ENCODE results near the gene RAD18.

RAD18 gene

DNA sequence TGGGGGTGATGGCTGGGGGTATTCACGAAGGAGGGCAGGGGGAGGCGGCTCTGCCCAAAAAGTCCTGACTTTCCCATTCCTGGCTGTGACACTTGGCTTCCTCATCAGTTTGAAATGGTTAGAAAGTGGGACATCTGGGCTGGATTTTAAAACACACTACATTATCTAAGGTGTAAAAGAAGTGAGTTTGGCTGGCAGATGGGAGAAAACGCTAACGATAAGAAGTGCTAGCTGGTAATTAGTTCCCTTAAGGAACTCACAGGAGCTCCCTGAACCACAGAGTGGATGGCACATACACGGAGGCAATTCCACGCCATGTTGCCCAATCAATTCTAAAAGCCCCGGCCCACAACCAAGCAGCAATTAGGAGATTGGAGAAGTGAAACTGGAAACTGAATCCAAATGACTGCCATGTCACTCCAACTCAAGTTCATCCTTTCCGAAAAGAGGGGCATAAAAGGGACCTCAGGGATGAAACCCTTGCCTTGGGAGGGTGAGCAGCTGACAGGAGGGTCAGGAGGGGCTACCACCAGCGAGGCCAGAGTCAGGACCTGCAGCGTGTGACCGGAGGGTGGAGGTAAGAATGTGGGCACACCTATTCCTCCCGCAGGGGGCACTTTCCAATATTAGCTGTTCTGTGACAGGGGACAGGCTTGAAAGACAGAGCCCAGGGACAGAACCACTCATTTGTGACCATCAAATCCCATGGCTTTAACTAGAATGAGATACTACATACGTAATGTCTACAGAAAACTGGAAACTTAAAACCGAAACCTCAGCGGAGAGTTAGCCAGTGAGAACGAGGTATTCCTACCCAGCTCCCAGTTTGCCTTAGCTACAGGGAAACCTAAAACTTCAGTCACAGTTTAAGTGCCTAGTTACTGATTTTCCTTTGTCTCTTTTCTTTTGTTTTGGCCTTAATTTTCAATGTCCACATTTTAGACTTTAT, 98.6 kb downstream of the RAD18 start:
- DNase-seq (ENCODE audit: low spot score) = no peak

DNA sequence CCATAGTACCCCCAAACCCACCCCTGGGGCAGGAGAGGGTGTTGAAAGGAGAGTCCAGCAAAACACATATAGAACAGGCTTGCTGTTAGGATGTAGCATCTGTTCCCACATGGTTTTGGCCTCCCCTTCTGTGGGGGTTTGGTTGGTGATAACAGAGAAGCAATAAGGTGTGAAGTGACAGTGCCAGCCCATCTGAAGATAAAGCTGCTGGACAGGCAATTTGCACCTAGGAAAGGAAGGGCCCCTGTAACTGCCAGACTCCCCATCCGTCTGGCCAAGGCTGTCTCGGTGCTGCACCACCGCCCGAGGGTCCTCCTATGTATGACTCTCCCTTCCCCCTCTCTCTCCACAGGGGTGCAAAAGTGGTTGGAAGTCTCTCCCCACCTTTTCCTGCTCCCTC, 99.4 kb downstream of the RAD18 start:
- no peak for DNase-seq (ENCODE audit: low spot score)

DNA sequence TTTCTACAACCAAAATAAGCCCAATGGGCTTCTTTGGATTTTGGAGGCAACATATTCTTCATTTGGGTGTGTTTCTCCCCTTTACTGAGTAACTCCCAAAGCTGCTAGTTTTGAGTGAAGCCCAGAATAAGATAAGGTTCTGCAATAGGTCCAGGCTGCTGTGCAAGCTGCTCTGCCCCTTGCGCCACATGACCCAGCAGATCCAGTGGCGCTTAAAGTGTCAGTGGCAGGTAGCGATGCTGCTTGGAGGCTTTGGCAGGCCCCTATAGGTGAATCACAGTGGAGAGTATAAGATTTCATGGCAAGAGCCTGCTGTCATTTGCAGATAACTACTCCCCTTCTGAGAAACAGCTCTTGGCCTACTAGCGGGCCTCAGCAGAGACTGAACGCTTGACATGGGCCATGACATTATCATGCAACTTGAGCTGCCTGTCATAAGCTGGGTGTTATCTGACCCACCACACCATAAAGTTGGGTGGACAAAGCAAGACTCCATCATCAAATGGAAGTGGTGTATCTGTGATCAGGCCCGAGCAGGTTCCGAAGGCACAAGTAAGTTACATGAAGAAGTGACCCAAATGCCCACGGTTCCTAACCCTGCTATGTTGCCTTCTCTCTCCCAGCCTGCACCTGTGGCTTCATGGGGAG, 105.4 kb downstream of the RAD18 start:
- DNase-seq (ENCODE audit: low spot score) = no peak

DNA sequence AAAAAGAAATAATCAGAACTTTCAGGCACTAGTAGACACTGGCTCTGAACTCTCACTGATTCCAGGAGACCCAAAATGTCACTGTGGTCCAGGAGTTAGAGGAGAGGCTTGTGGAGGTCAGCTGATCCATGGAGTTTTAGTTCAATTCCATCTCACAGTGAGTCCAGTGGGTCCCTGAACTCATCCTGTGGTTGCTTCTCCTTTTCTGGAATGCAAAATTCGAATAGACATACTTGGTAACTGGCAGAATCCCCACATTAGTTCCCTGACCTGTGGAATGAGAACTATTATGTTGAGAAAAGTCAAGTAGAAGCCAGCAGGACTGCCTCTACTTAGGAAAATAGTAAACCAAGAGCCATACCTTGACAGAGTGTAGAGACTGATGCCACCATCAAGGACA, 106.6 kb downstream of the RAD18 start:
- no peak for DNase-seq (ENCODE audit: low spot score)

GRCh38 chr3:8856071-8856470, 107.2 kb downstream of the RAD18 start:
- DNase-seq (ENCODE audit: low spot score) = no peak

DNA sequence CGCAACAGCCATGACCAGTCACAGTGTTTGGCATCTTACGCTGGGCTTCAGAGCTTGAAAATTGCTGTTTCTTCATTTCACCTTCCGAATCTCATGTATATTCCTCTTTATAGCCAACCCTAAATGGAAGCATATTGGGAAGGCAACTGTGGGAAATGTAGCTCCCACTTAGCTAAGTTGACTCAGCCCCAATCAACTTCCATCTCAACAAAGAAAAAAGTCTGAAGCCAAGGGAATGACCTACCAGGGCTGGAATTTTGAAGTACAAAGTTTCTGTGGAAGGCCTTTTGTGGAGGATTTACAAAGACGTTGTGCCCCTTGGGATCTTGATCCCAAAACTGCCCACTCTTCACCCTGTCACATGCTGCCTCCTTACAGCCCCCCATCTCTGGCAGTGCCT, 108.6 kb downstream of the RAD18 start:
- DNase-seq (ENCODE audit: low spot score) = no peak

- no peak for DNase-seq (ENCODE audit: low spot score)
Observed at GRCh38 chr3:8853081-8853480, 110.2 kb downstream of the RAD18 start.

DNA sequence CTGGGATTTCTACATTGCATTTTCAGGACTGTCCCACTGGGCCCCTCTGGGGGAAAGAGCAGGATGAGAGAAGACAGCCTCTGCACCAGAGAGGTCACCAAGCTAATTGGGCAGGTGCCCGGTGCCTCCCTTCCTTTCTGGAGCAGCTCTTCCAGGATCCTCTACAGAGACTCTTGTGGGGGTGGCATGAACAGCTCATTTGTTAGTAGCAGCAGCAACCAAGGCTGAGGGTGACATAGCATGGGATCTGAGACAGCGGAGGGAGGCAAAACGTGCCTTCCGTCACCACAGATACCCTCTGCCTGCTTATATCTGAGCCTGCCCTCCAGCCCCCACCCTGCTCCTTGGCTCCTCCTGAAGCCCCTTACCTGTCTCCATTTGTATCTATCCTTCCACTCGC, 110.8 kb downstream of the RAD18 start:
- DNase-seq (ENCODE audit: low spot score) = no peak

DNA sequence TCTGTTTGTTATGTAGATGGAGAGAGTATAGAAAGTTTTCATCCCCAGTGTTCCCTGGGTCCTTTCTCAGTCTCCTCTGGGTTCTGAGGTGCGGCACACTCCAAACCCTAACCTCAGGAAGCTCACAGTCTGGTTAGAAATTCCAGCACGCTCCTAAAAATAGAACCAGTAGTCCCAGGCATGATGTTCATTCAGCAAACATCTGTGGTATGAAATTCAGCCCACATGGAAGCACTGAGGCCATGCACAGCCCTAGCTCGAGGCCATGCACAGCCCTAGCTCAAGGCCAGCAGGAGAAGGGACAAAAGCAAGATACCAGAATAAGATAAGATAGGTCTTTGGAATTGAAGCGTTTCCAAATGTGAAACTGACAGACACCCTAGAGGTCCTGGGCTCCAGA, 111.6 kb downstream of the RAD18 start:
- no peak for DNase-seq (ENCODE audit: low spot score)

DNA sequence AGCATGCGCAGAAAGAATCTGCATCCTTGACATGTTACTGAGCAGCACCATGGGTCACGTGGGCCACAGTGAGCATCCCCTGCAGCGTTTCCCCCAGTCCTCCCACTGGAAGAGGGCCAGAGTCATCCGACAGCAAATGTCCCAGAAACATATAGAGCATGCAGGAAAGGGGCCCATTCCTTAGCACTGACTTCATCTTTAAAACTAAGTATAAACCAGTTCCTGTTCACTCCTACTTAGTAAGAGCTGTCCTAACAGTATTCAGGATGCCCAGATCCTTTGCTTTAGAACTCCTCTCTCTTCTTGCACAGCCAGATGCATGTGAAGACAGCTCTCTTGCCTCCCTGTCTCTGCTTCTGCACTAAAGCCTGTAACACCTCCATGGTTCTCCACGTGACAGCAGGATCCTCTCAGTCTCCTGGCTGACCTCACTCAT, 114.6 kb downstream of the RAD18 start:
- no peak for DNase-seq (ENCODE audit: low spot score)

- DNase-seq (ENCODE audit: low spot score) = no peak
Observed at GRCh38 chr3:8847317-8847716, 116.0 kb downstream of the RAD18 start.

- no peak for DNase-seq (ENCODE audit: low spot score)
Observed at GRCh38 chr3:8846176-8846575, 117.1 kb downstream of the RAD18 start.

GRCh38 chr3:8845641-8846040, 117.6 kb downstream of the RAD18 start:
- no peak for DNase-seq (ENCODE audit: low spot score)

DNA sequence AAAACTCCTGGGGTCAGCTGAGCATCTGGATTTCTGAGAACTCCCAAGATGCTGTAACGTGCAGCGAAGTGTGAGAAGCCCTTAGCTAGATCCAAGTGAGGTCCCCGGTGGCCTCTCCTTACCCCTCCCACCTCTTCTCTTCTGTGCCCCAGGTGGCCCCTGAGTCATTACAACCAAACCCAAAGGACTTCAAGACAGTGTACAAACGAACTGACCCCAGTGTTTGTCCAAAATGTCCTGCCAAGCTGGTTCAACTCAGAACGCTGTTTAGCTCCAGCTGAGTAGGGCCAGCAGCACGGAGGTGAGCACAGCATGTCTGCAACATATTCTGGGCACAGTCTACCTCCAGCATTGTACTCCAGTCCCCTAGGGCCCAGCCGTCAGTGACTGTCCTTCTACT, 119.9 kb downstream of the RAD18 start:
- DNase-seq (ENCODE audit: low spot score) = no peak

DNA sequence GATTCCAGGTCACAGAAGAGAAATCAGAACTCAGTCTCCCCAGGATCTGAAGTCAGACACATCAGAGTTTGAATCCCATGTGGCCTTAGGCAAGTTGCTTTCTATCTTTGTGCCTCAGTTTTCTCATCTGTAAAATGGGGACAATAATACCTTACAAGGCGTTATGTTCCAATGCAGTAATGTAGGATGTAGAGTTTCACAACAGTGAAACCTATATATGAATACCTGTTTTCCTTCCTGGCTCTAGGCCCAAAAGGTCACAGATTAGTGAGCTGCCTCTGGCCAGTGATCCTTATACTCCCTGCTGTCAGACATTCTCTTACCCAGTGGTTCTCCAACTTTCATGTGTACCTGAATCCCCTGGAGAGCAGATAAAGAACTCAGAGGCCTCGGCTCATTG, 121.0 kb downstream of the RAD18 start:
- DNase-seq (ENCODE audit: low spot score) = no peak

- no peak for DNase-seq (ENCODE audit: low spot score)
Observed at GRCh38 chr3:8841472-8841871, 121.8 kb downstream of the RAD18 start.

- no peak for DNase-seq (ENCODE audit: low spot score)
Observed at GRCh38 chr3:8840556-8840955, 122.7 kb downstream of the RAD18 start.

- DNase-seq (ENCODE audit: low spot score) = no peak
Observed at GRCh38 chr3:8839607-8840325, 123.5 kb downstream of the RAD18 start.

- no peak for DNase-seq (ENCODE audit: low spot score)
Observed at GRCh38 chr3:8838765-8839423, 124.4 kb downstream of the RAD18 start.

DNA sequence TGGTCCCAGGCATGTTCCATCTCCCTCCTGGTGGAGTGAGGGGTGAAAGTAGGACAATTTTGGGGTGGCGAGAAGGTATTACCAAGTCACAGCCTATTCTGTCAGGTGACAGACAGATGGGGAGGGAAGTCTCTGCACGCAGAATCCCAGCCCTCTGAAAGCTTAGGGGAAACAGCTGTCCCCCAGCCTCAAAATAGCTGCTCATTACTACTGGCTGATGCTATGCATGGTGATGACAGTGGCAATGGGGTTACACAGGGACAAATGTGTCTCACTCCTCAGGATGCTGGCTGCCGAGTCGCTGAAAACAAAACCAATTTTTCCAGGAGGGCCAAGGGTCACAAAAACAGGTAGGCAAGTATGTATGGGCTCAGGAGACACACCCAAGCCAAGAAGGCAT, 125.0 kb downstream of the RAD18 start:
- DNase-seq (ENCODE audit: low spot score) = no peak

GRCh38 chr3:8837162-8837561, 126.1 kb downstream of the RAD18 start:
- DNase-seq (ENCODE audit: low spot score) = no peak

GRCh38 chr3:8836096-8836495, 127.2 kb downstream of the RAD18 start:
- no peak for DNase-seq (ENCODE audit: low spot score)
